H1 (cell line): ENCODE data around the gene KCNIP2. TPM values are rescaled to one million over a fixed set of nuclear protein-coding genes. Genes with fewer than 3 reads are reported as not detected.

Experiments used
- CTCF ChIA-PET: fragments of 300-600 bp; sonication (Branson Sonifier 250); formaldehyde crosslinking; loops from one replicate; lab custom pipeline; 2021; ENCODE audit not compliant: partially characterized antibody; lab: Charles Lee
- POLR2A ChIA-PET: fragments of 300-600 bp; sonication (Branson Sonifier 250); formaldehyde crosslinking; loops from one replicate; lab custom pipeline; 2021; ENCODE audit warnings: inconsistent platforms; ENCODE audit not compliant: partially characterized antibody; lab: Charles Lee
- DNase-seq, 2 experiments: peaks; one replicate each; pipeline versions ENCODE4 v3.0.0 to v3.0.0-alpha.2; 2010 to 2022; ENCODE audit warnings: low spot score in 2 of 2, low read depth in 1 of 2, mixed read lengths in 1 of 2
- FAIRE-seq: peaks from 2 replicates; lab custom pipeline; 2011; peaks lifted over from hg19 to GRCh38; lab: Jason Lieb, UNC
- H2AFZ ChIP-seq: 2 replicates; pipeline ENCODE4 v1.8.1; 2012; ENCODE audit warnings: low read length, inconsistent platforms
- H2AK5ac ChIP-seq: 2 replicates; pipeline ENCODE4 v1.6.1; 2013; ENCODE audit warnings: low read depth, low read length
- H2BK120ac ChIP-seq: replicated peaks from 2 replicates; pipeline ENCODE3; 2013; ENCODE audit warnings: low read depth, low read length, inconsistent platforms
- H2BK12ac ChIP-seq: 2 replicates; pipeline ENCODE4 v1.6.1; 2013; ENCODE audit warnings: low read depth, low read length
- H2BK15ac ChIP-seq: 2 replicates; pipeline ENCODE4 v1.6.1; 2013; ENCODE audit warnings: low read length
- H2BK20ac ChIP-seq: 2 replicates; pipeline ENCODE4 v1.6.1; 2013; ENCODE audit warnings: low read length
- H2BK5ac ChIP-seq: 2 replicates; pipeline ENCODE4 v1.6.1; 2013; ENCODE audit warnings: low read depth, low read length
- H3K14ac ChIP-seq: 2 replicates; pipeline ENCODE4 v1.6.1; 2013; ENCODE audit warnings: inconsistent platforms; ENCODE audit not compliant: insufficient read length
- H3K18ac ChIP-seq: 2 replicates; pipeline ENCODE4 v1.6.1; 2013; ENCODE audit warnings: low read length; ENCODE audit errors: extremely low read depth
- H3K23ac ChIP-seq: 2 replicates; pipeline ENCODE4 v1.6.1; 2013; ENCODE audit warnings: inconsistent platforms; ENCODE audit not compliant: insufficient read length
- H3K23me2 ChIP-seq: 2 replicates; pipeline ENCODE4 v1.6.1; 2013; ENCODE audit warnings: low read depth, low read length
- H3K27ac ChIP-seq: 2 replicates; pipeline ENCODE4 v1.6.1; 2011; ENCODE audit warnings: low read depth, low read length, inconsistent platforms
- H3K27me3 ChIP-seq, 4 experiments: replicated peaks in 1 of 4; 1 replicate in 1 of 4; 2 replicates in 3 of 4; pipeline versions ENCODE4 v1.6.1 to v1.8.1; 2011 to 2013; ENCODE audit warnings: low read length in 3 of 4, mild to moderate bottlenecking in 3 of 4, inconsistent platforms in 2 of 4, mixed read lengths in 2 of 4, moderate library complexity in 1 of 4; ENCODE audit not compliant: control insufficient read depth in 3 of 4, insufficient read depth in 3 of 4; ENCODE audit errors: extremely low read depth in 1 of 4
- H3K36me3 ChIP-seq, 4 experiments: 2 replicates each; pipeline versions ENCODE4 v1.6.1 to v1.8.1; 2011 to 2013; ENCODE audit warnings: mild to moderate bottlenecking in 4 of 4, low read length in 3 of 4, moderate library complexity in 2 of 4, control low read depth in 1 of 4, inconsistent platforms in 1 of 4; ENCODE audit not compliant: insufficient read depth in 4 of 4, control insufficient read depth in 2 of 4
- H3K4ac ChIP-seq: replicated peaks from 2 replicates; pipeline ENCODE3; 2013; ENCODE audit warnings: low read length, low read depth, mixed read lengths, inconsistent platforms; ENCODE audit not compliant: insufficient read length
- H3K4me1 ChIP-seq, 4 experiments: replicated peaks in 1 of 4; 1 replicate in 1 of 4; 2 replicates in 3 of 4; pipeline versions ENCODE4 v1.6.1 to v1.8.1; 2011 to 2013; ENCODE audit warnings: low read length in 3 of 4, inconsistent platforms in 2 of 4, mixed read lengths in 1 of 4; ENCODE audit not compliant: insufficient read depth in 4 of 4, control insufficient read depth in 3 of 4
- H3K4me2 ChIP-seq, 2 experiments: 2 replicates each; pipeline versions ENCODE4 v1.6.1 to v1.8.1; 2011 to 2013; ENCODE audit warnings: low read depth in 2 of 2, low read length in 2 of 2, control low read depth in 1 of 2, inconsistent platforms in 1 of 2, mild to moderate bottlenecking in 1 of 2; ENCODE audit not compliant: insufficient read depth in 1 of 2
- H3K4me3 ChIP-seq, 4 experiments: fragments of 200-600, 300-600 bp in 1 of 4; sonication (generic), shearing (Covaris generic), sonication (Bioruptor Twin) in 1 of 4; 2 replicates each; pipeline versions ENCODE4 v1.5.1 to v1.8.1; 2011 to 2016; ENCODE audit warnings: low read length in 4 of 4, low read depth in 3 of 4, control low read depth in 2 of 4, inconsistent platforms in 2 of 4, mild to moderate bottlenecking in 2 of 4, mixed read lengths in 1 of 4, moderate library complexity in 1 of 4; ENCODE audit not compliant: insufficient read depth in 2 of 4; ENCODE audit errors: extremely low read depth in 1 of 4
- H3K56ac ChIP-seq: replicated peaks from 2 replicates; pipeline ENCODE3; 2013; ENCODE audit warnings: low read depth, mild to moderate bottlenecking, mixed read lengths, low read length, inconsistent platforms; ENCODE audit not compliant: insufficient read length
- H3K79me1 ChIP-seq: 2 replicates; pipeline ENCODE4 v1.6.1; 2013; ENCODE audit warnings: low read depth, low read length, control low read depth
- H3K79me2 ChIP-seq, 2 experiments: 2 replicates each; pipeline versions ENCODE4 v1.6.1 to v1.8.1; 2012 to 2013; ENCODE audit warnings: low read length in 2 of 2, mild to moderate bottlenecking in 2 of 2, inconsistent platforms in 1 of 2; ENCODE audit not compliant: insufficient read depth in 2 of 2, control insufficient read depth in 1 of 2
- H3K9ac ChIP-seq, 4 experiments: replicated peaks in 1 of 4; 1 replicate in 1 of 4; 2 replicates in 3 of 4; pipeline versions ENCODE4 v1.6.1 to v1.8.1; 2011 to 2013; ENCODE audit warnings: low read depth in 3 of 4, low read length in 3 of 4, control low read depth in 2 of 4, mild to moderate bottlenecking in 2 of 4, moderate library complexity in 2 of 4, inconsistent platforms in 1 of 4; ENCODE audit errors: extremely low read depth in 1 of 4
- H3K9me3 ChIP-seq, 2 experiments: 2 replicates each; pipeline versions ENCODE4 v1.6.1 to v1.8.1; 2012 to 2013; ENCODE audit warnings: mild to moderate bottlenecking in 2 of 2, moderate library complexity in 2 of 2, control low read depth in 1 of 2, inconsistent platforms in 1 of 2, low read depth in 1 of 2, low read length in 1 of 2, mixed read lengths in 1 of 2; ENCODE audit not compliant: insufficient read depth in 2 of 2
- H4K20me1 ChIP-seq, 2 experiments: replicated peaks in 1 of 2; 2 replicates each; pipeline versions ENCODE3 to v1.8.1; 2011 to 2013; ENCODE audit warnings: inconsistent platforms in 2 of 2, low read length in 2 of 2, mild to moderate bottlenecking in 1 of 2; ENCODE audit not compliant: insufficient read depth in 2 of 2, control insufficient read depth in 1 of 2
- H4K5ac ChIP-seq: 2 replicates; pipeline ENCODE4 v1.6.1; 2013; ENCODE audit warnings: low read length, low read depth, mixed read lengths, inconsistent platforms; ENCODE audit not compliant: insufficient read length
- H4K8ac ChIP-seq: 2 replicates; pipeline ENCODE4 v1.8.0; 2013; ENCODE audit warnings: mild to moderate bottlenecking, moderate library complexity, low read length, inconsistent platforms; ENCODE audit not compliant: insufficient read depth; ENCODE audit errors: extremely low read depth
- H4K91ac ChIP-seq: replicated peaks from 2 replicates; pipeline ENCODE3; 2013; ENCODE audit warnings: low read length, mixed read lengths, inconsistent platforms; ENCODE audit not compliant: insufficient read length
- BCL11A ChIP-seq, 2 experiments: IDR thresholded peaks; one replicate each; pipeline ENCODE4 v1.6.1; 2011; ENCODE audit warnings: low read depth in 2 of 2, low read length in 2 of 2, mild to moderate bottlenecking in 2 of 2
- CBX5 ChIP-seq: fragments of 300-800, 300-1000 bp; sonication (generic); IDR thresholded peaks from 2 replicates; pipeline ENCODE4 v1.7.1; 2016; ENCODE audit warnings: antibody characterized with exemption, low read length, low read depth
- CBX8 ChIP-seq: fragments of 300-800, 300-1000 bp; sonication (generic); IDR thresholded peaks from 2 replicates; pipeline ENCODE4 v1.7.1; 2016; ENCODE audit warnings: low read depth, low read length, borderline replicate concordance
- SIN3A ChIP-seq, 2 experiments: IDR thresholded peaks in 1 of 2; conservative IDR thresholded peaks in 1 of 2; 2 replicates each; pipeline ENCODE4 v1.6.1; 2011 to 2012; ENCODE audit warnings: low read length in 2 of 2, improper control_type of control experiment in 1 of 2, low read depth in 1 of 2, mild to moderate bottlenecking in 1 of 2
- WGBS, 2 experiments: shearing (Covaris generic) in 1 of 2; methylation state at CpG; one replicate each; pipeline versions ENCODE4 v1.1.6 to v1.1.7; 2013 to 2015; ENCODE audit warnings: low lambda C conversion rate in 2 of 2, mixed read lengths in 2 of 2, inconsistent platforms in 1 of 2, low coverage in 1 of 2, missing lambda C conversion rate in 1 of 2; ENCODE audit not compliant: insufficient replicate concordance in 2 of 2, insufficient coverage in 1 of 2, insufficient read length in 1 of 2; ENCODE audit errors: extremely low coverage in 1 of 2, missing lambda C conversion rate in 1 of 2; 5-methylcytosine and 5-hydroxymethylcytosine counted together
- polyA plus RNA-seq, 7 experiments: library from polyadenylated mRNA; depleted of rRNA in 3 of 7; stranded (reverse) in 5 of 7; unstranded in 2 of 7; fragments of >200 nt in 5 of 7; fragments of 200-250 nt in 2 of 7; gene quantifications; 1 replicate in 5 of 7; 2 replicates in 1 of 7; 4 replicates in 1 of 7; pipeline versions ENCODE4 v1.2.1 to v1.2.3, GENCODE V29; 2011 to 2013; ENCODE audit warnings: missing spikeins in 2 of 7, mixed read lengths in 2 of 7
- total RNA-seq: library from RNA; stranded (reverse); fragmentation: NEBNext Ultra II Directional; extraction: Animal tissue kit (Norgen Biotek cat#: 25700); gene quantifications from 2 replicates; pipeline ENCODE4 v1.2.1, GENCODE V29; 2021
- TF ChIP-seq, protein P1 (sequence below): IDR thresholded peaks from 2 replicates; pipeline ENCODE4 v1.6.1; 2011; ENCODE audit warnings: low read length, improper control_type of control experiment
- TF ChIP-seq, protein P2 (sequence below), 3 experiments: IDR thresholded peaks; 1 replicate in 2 of 3; 2 replicates in 1 of 3; pipeline versions ENCODE4 v1.5.1 to v1.6.1; 2011; ENCODE audit warnings: low read length in 3 of 3, mild to moderate bottlenecking in 3 of 3, inconsistent platforms in 2 of 3, low read depth in 1 of 3, moderate library complexity in 1 of 3; ENCODE audit not compliant: insufficient read depth in 1 of 3; ENCODE audit errors: control extremely low read depth in 1 of 3

The KCNIP2 gene
- total and polyA plus RNA-seq, 2 of the 8 experiments (the other 6 are each of a cell fraction or from before 2014, with no cell fraction given) = 2.7 to 6.0 TPM

DNA sequence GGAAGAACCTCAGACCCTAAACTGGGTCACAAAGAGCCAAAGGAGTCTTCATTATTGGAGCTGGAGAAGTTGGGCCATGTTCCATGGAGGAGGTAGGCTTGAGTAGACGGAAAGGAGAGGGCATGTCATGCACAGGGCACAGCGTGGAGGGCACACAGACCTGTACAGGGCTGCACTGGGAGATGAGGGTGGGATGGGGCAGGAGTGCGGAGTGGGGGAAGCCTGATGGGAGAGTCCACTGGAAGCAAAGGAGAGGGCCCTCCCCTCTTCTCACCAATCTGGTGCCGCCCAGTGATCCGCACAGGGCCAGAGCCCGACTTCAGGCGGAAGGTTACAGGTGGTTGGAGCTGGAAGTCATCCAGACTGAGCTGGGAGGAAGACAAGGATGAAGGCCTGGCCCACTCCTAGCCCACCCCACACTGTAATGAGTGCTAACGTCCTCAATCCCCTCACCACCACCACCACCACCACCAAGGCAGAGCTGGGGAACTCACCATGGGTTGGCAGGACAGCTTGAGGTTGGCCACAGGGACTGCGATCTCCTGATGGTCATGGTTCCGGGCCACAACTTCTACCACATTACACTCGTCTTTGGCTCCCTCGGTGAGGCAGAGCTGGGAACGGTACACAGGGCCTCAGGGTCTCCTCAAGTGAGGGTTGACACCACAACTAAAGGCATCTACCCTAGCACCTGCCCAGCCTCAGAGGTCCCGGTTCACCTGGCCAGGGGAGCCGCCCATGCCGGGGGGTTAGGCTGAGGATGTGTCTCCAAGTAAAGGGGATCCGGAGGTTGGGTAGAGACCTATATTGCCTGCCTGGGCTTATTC, 61.4 kb downstream of the KCNIP2 start:
- Histone ChIP-seq H4K91ac (no peak overlapping the region), H3K27ac (no peak overlapping the region), H4K20me1 (peaks cover 15 to 25% of the 10 kb centered on the region in 2 experiments), H3K36me3 (peaks cover 9 to 16% (median 13%) of the 10 kb centered on the region in 4 experiments; a peak in 7 of 8 replicates), H3K4me2 (peak overlapping the region; percentile 78 to 95), H3K23me2 (peaks cover 30% of the 10 kb centered on the region), H2BK12ac (0 out of 2 replicates have a peak overlapping the region, but pooled peaks have one; percentile 30), H4K5ac (no peak overlapping the region), H2AK5ac (no peak overlapping the region), H3K18ac (no peak overlapping the region), H3K27me3 (peaks cover 14 to 27% (median 22%) of the 10 kb centered on the region in 4 experiments), H3K14ac (no peak overlapping the region), H3K56ac (no peak overlapping the region), H3K79me1 (peaks cover 7% of the 10 kb centered on the region), H3K4me3 (peak overlapping the region; percentile 84 to 91 (median 88)), H3K9me3 (no peaks in the 10 kb centered on the region), H4K8ac (peak overlapping the region; percentile 51; the same call in 1 of the 2 replicates), H2BK20ac (no peak overlapping the region), H2BK5ac (peak overlapping the region; percentile 57; the same call in 1 of the 2 replicates), H3K79me2 (peaks cover 0 to 8% of the 10 kb centered on the region in 2 experiments; a peak in 1 of 4 replicates), H2BK15ac (no peak overlapping the region), H3K23ac (no peak overlapping the region), H3K4me1 (peaks cover 4 to 36% (median 20%) of the 10 kb centered on the region in 4 experiments), H3K9ac (peak overlapping the region in 2 of 4 experiments; percentile 6 to 83; a peak in 3 of 7 replicates), H2BK120ac (no peak overlapping the region), H2AFZ (no peak overlapping the region), H3K4ac (no peak overlapping the region)
- ChIA-PET CTCF (interaction anchor here (0.6 to 9.8 kb wide), 30 partner anchors 11 to 790 kb away, joined by 3 to 246 read pairs (median 6); partner anchors contain the start of gene OGA), POLR2A (interaction anchor here (1.0 to 9.1 kb wide), 7 partner anchors 8 to 180 kb away, joined by 3 to 66 read pairs (median 9); partner anchors contain the start of gene OGA)
- FAIRE-seq = no peak
- no peak for DNase-seq
- 76% methylated on average over 17 of the region's 17 CpGs; no CpG with 5 or more reads in 1 of the 2 experiments for WGBS, 2 experiments
- TF ChIP-seq SIN3A (conservative IDR thresholded peaks at IDR 0.05 in 1 of 2, IDR thresholded peaks at IDR 0.05 in 1 of 2; ENCODE audit: low read depth in 1 of 2, low read length in 2 of 2) (no peak), BCL11A (IDR thresholded peaks at IDR 0.05; ENCODE audit: low read depth in 2 of 2, low read length in 2 of 2) (no peak), CBX8 (no peak), CBX5 (no peak)
- TF ChIP-seq, protein P1, sequence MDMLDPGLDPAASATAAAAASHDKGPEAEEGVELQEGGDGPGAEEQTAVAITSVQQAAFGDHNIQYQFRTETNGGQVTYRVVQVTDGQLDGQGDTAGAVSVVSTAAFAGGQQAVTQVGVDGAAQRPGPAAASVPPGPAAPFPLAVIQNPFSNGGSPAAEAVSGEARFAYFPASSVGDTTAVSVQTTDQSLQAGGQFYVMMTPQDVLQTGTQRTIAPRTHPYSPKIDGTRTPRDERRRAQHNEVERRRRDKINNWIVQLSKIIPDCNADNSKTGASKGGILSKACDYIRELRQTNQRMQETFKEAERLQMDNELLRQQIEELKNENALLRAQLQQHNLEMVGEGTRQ = no peak
- TF ChIP-seq, protein P2, sequence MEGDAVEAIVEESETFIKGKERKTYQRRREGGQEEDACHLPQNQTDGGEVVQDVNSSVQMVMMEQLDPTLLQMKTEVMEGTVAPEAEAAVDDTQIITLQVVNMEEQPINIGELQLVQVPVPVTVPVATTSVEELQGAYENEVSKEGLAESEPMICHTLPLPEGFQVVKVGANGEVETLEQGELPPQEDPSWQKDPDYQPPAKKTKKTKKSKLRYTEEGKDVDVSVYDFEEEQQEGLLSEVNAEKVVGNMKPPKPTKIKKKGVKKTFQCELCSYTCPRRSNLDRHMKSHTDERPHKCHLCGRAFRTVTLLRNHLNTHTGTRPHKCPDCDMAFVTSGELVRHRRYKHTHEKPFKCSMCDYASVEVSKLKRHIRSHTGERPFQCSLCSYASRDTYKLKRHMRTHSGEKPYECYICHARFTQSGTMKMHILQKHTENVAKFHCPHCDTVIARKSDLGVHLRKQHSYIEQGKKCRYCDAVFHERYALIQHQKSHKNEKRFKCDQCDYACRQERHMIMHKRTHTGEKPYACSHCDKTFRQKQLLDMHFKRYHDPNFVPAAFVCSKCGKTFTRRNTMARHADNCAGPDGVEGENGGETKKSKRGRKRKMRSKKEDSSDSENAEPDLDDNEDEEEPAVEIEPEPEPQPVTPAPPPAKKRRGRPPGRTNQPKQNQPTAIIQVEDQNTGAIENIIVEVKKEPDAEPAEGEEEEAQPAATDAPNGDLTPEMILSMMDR (IDR thresholded peaks at IDR 0.05; ENCODE audit: control extremely low read depth in 1 of 3, insufficient read depth in 1 of 3, low read depth in 1 of 3, low read length in 3 of 3) = no peak
